ENCODE results near the gene ZNF385D.
"Not testable (repeated sequence)": the region's sequence is repeated elsewhere in the genome, so short reads cannot be mapped to it uniquely, and the experiment has no call there.

The ZNF385D gene

GRCh38 chr3:21405671-21406667, 345.0 kb downstream of the ZNF385D start:
- no peak for DNase-seq (ENCODE audit: insufficient read length, low spot score)
- FAIRE-seq: no peak

- no peak for FAIRE-seq
- DNase-seq (ENCODE audit: insufficient read length, low spot score): no peak
Measured at GRCh38 chr3:21398461-21398860, 352.5 kb downstream of the ZNF385D start.

- DNase-seq (ENCODE audit: insufficient read length, low spot score) (no peak), FAIRE-seq (no peak)
Measured at GRCh38 chr3:21393683-21394311, 357.2 kb downstream of the ZNF385D start.

- DNase-seq (ENCODE audit: insufficient read length, low spot score) (no peak), FAIRE-seq (no peak)
Measured at GRCh38 chr3:21392526-21392925, 358.5 kb downstream of the ZNF385D start.

- FAIRE-seq: no peak
Measured at GRCh38 chr3:21390856-21391255, 360.2 kb downstream of the ZNF385D start.

GRCh38 chr3:21390136-21390535, 360.9 kb downstream of the ZNF385D start:
- FAIRE-seq (no peak), DNase-seq (ENCODE audit: insufficient read length, low spot score) (no peak)

More at GRCh38 chr3:21390856-21391255, 360.2 kb downstream of the ZNF385D start:
- no peak for DNase-seq (ENCODE audit: insufficient read length, low spot score)

GRCh38 chr3:21387142-21387826, 363.7 kb downstream of the ZNF385D start:
- FAIRE-seq: not testable (repeated sequence)

GRCh38 chr3:21378036-21378435, 373.0 kb downstream of the ZNF385D start:
- not testable (repeated sequence) for DNase-seq (ENCODE audit: insufficient read length, low spot score); FAIRE-seq

More at GRCh38 chr3:21387142-21387826, 363.7 kb downstream of the ZNF385D start:
- DNase-seq (ENCODE audit: insufficient read length, low spot score): not testable (repeated sequence)

GRCh38 chr3:21377071-21377769, 373.8 kb downstream of the ZNF385D start:
- FAIRE-seq: no peak
- DNase-seq (ENCODE audit: insufficient read length, low spot score): no peak

GRCh38 chr3:21372316-21372715, 378.7 kb downstream of the ZNF385D start:
- FAIRE-seq (no peak), DNase-seq (ENCODE audit: insufficient read length, low spot score) (no peak)
